Breast epithelium (tissue), 3 donors: ENCODE data around the gene ZNF503.

Experiments
- POLR2A ChIP-seq: fragments of 450-650 bp; IDR thresholded peaks from one replicate; pipeline ENCODE4 v1.6.1; 2016; ENCODE audit warnings: antibody characterized with exemption, mild to moderate bottlenecking, moderate library complexity
- POLR2AphosphoS5 ChIP-seq, 3 donors: sonication (generic); formaldehyde crosslinking; IDR thresholded peaks; one replicate each; pipeline ENCODE4 v1.6.1; 2017; ENCODE audit warnings: antibody characterized with exemption in 3 of 3
- TF ChIP-seq, protein P1 (sequence below), 3 donors: fragments of 450-650 bp; IDR thresholded peaks; one replicate each; pipeline ENCODE4 v1.5.1; 2016 to 2017; ENCODE audit warnings: antibody characterized with exemption in 3 of 3, mild to moderate bottlenecking in 3 of 3, moderate library complexity in 3 of 3

DNA sequence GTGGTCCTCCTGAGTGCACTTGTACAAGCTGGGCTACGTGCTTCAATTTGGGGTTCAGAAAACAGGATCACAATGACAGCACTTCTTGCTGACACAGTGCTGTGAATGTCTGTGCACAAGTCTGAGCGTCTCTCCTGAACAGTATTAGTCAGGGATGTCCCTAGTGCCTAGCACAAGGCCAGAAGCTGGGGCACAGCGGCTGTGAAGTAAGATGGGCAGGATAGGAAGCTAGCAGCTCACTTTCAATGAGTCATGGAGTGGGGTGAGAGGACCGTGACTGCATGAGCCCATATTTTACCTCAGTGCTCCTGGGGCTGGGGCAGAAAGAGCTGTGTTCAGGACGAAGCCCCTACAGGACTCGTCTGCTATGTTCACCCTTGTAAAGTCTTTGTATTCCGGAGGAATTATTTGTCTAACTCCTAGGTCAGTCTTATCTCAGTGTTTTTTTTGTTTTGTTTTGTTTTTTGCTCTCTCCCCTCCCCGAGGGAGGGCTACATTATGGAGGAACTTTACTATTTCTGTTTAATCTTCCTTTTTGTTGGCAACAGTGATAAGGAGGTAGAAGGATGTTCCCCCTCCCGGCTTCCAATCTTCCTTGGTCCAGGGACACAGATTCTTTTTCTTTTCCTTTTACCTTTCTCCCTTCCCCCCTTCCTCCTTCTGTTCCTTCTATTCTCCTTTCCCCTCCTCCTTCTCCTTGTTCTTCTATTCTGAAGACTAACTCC lies 27.0 kb upstream of the ZNF503 start:
- TF ChIP-seq, protein P1, sequence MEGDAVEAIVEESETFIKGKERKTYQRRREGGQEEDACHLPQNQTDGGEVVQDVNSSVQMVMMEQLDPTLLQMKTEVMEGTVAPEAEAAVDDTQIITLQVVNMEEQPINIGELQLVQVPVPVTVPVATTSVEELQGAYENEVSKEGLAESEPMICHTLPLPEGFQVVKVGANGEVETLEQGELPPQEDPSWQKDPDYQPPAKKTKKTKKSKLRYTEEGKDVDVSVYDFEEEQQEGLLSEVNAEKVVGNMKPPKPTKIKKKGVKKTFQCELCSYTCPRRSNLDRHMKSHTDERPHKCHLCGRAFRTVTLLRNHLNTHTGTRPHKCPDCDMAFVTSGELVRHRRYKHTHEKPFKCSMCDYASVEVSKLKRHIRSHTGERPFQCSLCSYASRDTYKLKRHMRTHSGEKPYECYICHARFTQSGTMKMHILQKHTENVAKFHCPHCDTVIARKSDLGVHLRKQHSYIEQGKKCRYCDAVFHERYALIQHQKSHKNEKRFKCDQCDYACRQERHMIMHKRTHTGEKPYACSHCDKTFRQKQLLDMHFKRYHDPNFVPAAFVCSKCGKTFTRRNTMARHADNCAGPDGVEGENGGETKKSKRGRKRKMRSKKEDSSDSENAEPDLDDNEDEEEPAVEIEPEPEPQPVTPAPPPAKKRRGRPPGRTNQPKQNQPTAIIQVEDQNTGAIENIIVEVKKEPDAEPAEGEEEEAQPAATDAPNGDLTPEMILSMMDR (IDR thresholded peaks at IDR 0.05), result no peak
- TF ChIP-seq POLR2A (no peak), POLR2AphosphoS5 (IDR thresholded peaks at IDR 0.05) (no peak)
